ENCODE measurements around the gene ZNF497. TPM values are rescaled to one million over a fixed set of nuclear protein-coding genes. Genes with fewer than 3 reads are reported as not detected.

The ZNF497 gene
- total RNA-seq, 1 donor from 2014 or later = 2.2 TPM

DNA sequence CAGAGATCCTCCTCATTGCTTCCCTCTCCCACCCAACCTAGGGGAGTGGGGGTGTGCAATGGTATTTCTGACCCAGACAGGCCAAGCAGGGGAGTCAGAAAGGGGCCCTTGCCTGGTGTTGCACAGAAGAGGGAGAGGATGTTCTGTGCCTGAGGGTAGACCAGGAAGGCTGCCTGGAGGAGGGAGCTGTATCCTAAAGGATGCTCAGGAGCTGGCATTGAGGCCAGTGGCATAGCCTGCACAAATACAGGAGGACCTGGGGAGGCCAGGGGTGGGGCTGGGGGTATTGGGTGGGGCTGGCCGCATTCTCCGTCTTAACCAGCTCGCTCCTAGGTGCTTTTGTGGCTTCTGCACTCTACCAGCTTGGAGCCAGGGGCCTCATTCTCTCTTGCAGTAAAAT lies 37.4 kb upstream of the ZNF497 start:
- Mint-ChIP-seq H3K27me3 (ENCODE audit: low read depth) (peaks cover 5% of the 10 kb centered on the region), H3K36me3 (ENCODE audit: low read depth) (peaks cover 13% of the 10 kb centered on the region), H3K4me3 (ENCODE audit: low read depth) (no peak overlapping the region), H3K27ac (no peak overlapping the region), H3K4me1 (ENCODE audit: low read depth) (peaks cover 14% of the 10 kb centered on the region), H3K9me3 (no peaks in the 10 kb centered on the region)
- intact Hi-C loops (cut with micrococcal nuclease) = loop anchor here (5.0 kb wide), 1 partner anchor 73 kb away; the partner anchor contains the start of gene ZSCAN22
- DNase-seq (ENCODE audit: low spot score) = no peak

DNA sequence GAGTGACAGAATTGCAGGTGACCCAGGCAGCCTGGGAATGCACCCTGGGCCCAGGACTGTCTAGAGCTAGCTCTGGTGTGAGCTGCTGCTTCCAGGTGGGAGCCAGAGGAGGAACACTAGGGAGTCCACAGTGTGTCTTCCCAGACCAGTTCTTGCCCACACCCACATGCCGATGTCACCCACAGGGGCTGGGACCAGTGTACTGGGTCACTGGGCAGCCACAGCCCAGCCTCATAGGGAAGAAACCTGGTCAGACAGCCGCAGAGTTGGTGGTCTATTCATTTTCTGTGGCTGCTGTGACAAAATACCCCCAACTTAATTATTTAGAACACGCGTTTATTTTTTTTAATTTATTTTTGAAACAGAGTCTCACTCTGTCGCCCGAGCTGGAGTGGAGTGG lies 36.0 kb upstream of the ZNF497 start:
- H3K9me3 Mint-ChIP-seq = no peaks in the 10 kb centered on the region
- peaks cover 8% of the 10 kb centered on the region for H3K4me1 Mint-ChIP-seq (ENCODE audit: low read depth)
- no peak overlapping the region for H3K4me3 Mint-ChIP-seq (ENCODE audit: low read depth)
- peaks cover 26% of the 10 kb centered on the region for H3K36me3 Mint-ChIP-seq (ENCODE audit: low read depth)
- DNase-seq (ENCODE audit: low spot score) = no peak
- intact Hi-C loops (cut with micrococcal nuclease) = no loop called here
- no peak overlapping the region for H3K27ac Mint-ChIP-seq
- H3K27me3 Mint-ChIP-seq (ENCODE audit: low read depth) = peaks cover 5% of the 10 kb centered on the region

DNA sequence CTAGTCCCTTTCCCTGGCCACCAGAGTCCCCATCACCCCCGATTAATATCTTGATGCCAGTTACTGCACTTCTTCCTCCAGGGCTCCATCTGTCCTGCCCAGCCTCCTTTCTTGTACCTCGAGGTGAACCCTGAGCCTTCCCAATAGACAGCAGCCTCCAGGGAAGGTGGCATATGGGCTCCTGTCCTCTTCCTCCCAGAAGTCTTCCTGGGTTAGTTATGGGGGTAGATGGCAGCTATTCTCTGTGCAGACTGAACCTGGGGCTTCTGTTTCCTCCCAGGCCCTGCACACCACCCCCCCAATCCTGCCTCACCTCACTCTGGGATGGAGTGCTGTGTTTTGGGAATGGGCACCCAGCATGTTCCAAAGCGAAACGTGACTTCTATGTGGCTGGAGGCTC lies 35.5 kb upstream of the ZNF497 start:
- DNase-seq (ENCODE audit: low spot score) = no peak
- H3K4me1 Mint-ChIP-seq (ENCODE audit: low read depth) = peaks cover 6% of the 10 kb centered on the region
- no peak overlapping the region for H3K4me3 Mint-ChIP-seq (ENCODE audit: low read depth)
- intact Hi-C loops (cut with micrococcal nuclease) = no loop called here
- H3K36me3 Mint-ChIP-seq (ENCODE audit: low read depth) = peaks cover 31% of the 10 kb centered on the region
- no peaks in the 10 kb centered on the region for H3K9me3 Mint-ChIP-seq
- peaks cover 5% of the 10 kb centered on the region for H3K27me3 Mint-ChIP-seq (ENCODE audit: low read depth)
- no peak overlapping the region for H3K27ac Mint-ChIP-seq

DNA sequence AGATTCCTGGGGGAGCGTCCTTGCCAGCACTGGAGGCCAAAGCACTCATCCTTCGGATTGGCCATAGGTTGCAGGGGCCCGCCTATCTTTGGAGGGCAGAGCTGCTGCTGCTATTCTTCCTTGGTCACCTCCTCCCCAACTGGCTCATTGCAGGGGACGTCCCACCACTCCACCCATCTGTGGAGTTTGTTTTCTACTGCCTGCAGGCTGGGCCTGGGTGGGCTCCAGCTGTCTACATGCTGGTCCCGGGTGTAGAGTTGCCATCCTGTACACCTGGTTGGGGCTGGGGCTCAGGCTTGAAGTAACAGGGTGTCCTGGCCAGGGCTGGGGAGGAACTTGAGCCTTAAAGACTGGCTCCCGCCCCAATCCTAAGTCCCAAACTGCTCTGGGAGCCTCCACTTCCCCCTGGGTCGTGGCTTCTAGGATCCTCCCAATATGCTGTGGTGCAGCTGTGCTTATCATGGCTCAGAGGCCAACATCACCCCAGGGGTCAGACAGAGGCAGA lies 35.0 kb upstream of the ZNF497 start:
- H3K4me1 Mint-ChIP-seq (ENCODE audit: low read depth) = peaks cover 5% of the 10 kb centered on the region
- peaks cover 36% of the 10 kb centered on the region for H3K36me3 Mint-ChIP-seq (ENCODE audit: low read depth)
- DNase-seq (ENCODE audit: low spot score) = no peak
- no peak overlapping the region for H3K27ac Mint-ChIP-seq
- intact Hi-C loops (cut with micrococcal nuclease) = no loop called here
- no peak overlapping the region for H3K4me3 Mint-ChIP-seq (ENCODE audit: low read depth)
- no peaks in the 10 kb centered on the region for H3K9me3 Mint-ChIP-seq
- peaks cover 5% of the 10 kb centered on the region for H3K27me3 Mint-ChIP-seq (ENCODE audit: low read depth)

DNA sequence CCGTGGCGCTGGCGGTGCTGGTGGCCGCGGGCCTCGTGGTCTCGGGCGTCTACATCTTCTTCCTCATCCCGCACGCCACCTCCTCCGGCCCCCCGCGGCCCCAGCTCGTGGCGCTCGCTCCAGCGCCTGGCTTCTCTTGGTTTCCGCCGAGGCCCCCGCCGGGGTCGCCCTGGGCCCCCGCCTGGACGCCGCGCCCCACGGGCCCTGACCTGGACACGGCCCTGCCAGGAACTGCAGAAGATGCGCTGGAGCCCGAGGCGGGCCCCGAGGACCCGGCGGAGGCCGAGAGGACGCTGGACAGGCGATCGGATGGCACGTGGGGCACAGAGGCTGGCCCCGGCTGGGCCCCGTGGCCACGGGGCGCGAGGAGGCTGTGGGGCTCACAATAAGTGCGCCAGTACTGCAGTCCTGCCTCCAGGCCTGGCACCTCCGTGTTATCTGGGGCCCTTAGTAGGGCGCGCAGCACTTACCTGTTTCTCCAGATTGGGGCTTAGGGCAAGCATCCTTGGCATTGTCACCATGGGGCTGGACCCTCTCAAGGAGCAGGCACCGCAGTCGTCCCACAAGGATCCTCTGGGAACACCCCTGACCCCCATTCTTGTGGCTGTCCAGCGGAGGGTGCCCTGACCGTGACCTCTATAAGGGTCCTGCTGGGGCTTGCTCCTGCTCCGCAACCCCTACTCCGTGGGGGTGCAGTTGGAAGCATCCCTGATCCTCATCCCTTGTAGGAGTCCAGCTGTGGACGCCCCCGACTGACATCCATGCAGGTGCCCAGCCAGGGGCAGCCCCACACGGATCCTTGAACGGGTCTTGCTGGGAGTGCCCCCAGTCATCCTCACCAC lies 34.4 kb upstream of the ZNF497 start:
- Mint-ChIP-seq H3K4me1 (ENCODE audit: low read depth) (peaks cover 5% of the 10 kb centered on the region), H3K27ac (no peak overlapping the region), H3K4me3 (ENCODE audit: low read depth) (no peak overlapping the region), H3K27me3 (ENCODE audit: low read depth) (peaks cover 5% of the 10 kb centered on the region), H3K9me3 (no peaks in the 10 kb centered on the region), H3K36me3 (ENCODE audit: low read depth) (peaks cover 38% of the 10 kb centered on the region)
- no peak for DNase-seq (ENCODE audit: low spot score)
- intact Hi-C loops (cut with micrococcal nuclease) = no loop called here

DNA sequence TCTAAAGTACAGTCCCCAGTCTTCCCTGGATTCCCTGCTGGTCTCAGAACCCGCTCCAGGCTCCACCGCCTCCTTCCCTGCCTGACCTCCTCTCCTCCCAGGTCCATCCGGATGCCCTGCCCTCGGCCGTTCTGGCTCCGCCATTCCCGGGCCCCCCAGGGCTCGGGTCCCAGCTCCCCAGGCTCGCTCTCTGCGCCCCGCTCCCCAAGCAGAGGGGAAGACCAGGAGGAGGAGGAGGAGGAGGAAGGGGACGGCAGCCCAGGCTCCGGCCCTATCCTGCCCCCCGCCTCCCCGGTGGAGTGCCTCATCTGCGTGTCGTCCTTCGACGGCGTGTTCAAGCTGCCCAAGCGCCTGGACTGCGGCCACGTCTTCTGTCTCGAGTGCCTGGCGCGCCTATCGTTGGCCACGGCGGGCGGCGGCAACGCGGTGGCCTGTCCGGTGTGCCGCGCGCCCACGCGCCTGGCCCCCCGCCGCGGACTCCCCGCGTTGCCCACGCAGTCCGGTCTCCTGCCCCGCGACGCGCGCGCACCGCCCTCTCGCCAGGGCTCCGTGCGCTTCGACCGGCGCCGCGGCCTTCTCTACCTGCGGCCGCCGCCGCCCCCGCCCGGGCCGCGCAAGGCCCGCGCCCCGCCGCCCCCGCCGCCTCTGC lies 33.6 kb upstream of the ZNF497 start:
- peaks cover 5% of the 10 kb centered on the region for H3K4me1 Mint-ChIP-seq (ENCODE audit: low read depth)
- H3K27ac Mint-ChIP-seq = no peak overlapping the region
- H3K9me3 Mint-ChIP-seq = no peaks in the 10 kb centered on the region
- peaks cover 5% of the 10 kb centered on the region for H3K27me3 Mint-ChIP-seq (ENCODE audit: low read depth)
- DNase-seq (ENCODE audit: low spot score) = no peak
- intact Hi-C loops (cut with micrococcal nuclease) = no loop called here
- no peak overlapping the region for H3K4me3 Mint-ChIP-seq (ENCODE audit: low read depth)
- H3K36me3 Mint-ChIP-seq (ENCODE audit: low read depth) = peaks cover 44% of the 10 kb centered on the region

DNA sequence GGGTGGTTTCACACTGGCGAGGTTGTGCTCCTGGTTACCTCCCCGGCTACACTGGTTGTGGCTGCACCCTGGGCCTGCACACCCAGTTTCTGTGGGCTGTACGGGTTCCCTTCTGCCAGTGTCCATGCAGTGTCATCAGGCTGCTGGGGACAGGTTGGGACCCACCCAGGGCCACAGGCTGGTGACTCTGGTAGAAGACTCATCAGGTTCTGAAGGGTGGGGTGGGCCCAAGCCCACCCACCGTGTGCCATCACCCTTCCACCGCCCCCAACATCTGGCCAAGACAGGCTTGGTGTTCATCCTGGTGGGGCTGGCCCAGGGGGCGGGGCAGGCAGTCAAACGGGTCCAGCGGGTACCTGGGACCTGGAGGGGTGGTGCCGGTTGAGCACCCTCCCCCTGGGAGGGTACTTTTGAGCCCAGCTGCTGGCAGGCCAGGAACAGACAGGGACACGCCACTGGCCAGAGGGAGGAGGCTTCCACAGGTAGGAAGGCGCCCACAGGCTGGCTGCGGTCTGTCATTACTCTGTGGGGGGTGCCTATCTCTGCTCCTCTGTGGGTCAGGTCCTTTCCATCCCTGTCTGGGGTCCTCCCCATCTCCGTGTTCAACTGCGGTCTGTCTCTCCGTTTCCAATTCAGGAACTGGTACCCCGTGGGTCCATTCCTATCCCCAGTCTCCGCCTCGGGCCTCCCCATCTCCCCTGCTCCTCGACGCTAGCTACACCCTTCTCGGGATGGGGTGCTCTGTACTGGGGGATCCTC lies 32.8 kb upstream of the ZNF497 start, which contains the start of gene RNF225:
TSS of gene RNF225 (plus strand) at position 437 of the 759 bp plus-strand sequence. CDS start 434 bp downstream, outside the sequence.
- DNase-seq (ENCODE audit: low spot score) = no peak
- H3K36me3 Mint-ChIP-seq (ENCODE audit: low read depth) = peaks cover 51% of the 10 kb centered on the region
- peaks cover 2% of the 10 kb centered on the region for H3K4me1 Mint-ChIP-seq (ENCODE audit: low read depth)
- H3K9me3 Mint-ChIP-seq = no peaks in the 10 kb centered on the region
- intact Hi-C loops (cut with micrococcal nuclease) = no loop called here
- no peak within 1 kb of the TSS for H3K4me3 Mint-ChIP-seq (ENCODE audit: low read depth)
- no peak within 1 kb of the TSS for H3K27ac Mint-ChIP-seq
- H3K27me3 Mint-ChIP-seq (ENCODE audit: low read depth) = peaks cover 5% of the 10 kb centered on the region

DNA sequence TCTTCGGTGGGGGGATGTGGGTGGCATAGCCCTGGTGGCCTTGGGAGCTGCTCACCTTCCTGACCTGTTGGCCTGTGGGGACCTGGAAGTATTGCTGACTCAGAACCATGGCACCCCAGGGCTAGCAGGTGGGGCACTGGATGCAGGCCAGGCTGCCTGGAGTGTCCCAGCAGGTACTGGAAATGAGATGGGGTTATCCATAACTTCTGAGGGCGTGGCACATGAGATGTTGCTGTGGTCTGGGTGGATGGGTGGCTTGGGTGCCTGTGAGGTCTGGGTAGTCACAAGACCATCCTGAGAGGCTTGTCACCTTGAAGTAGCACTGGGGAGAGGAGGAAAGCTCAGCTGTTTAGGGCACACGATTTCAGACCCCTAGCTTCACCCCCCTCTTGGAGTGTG lies 32.3 kb upstream of the ZNF497 start:
- intact Hi-C loops (cut with micrococcal nuclease) = no loop called here
- Mint-ChIP-seq H3K9me3 (no peaks in the 10 kb centered on the region), H3K4me3 (ENCODE audit: low read depth) (no peak overlapping the region), H3K4me1 (ENCODE audit: low read depth) (peaks cover 2% of the 10 kb centered on the region), H3K27me3 (ENCODE audit: low read depth) (peaks cover 5% of the 10 kb centered on the region), H3K27ac (no peak overlapping the region), H3K36me3 (ENCODE audit: low read depth) (peaks cover 55% of the 10 kb centered on the region)
- DNase-seq (ENCODE audit: low spot score) = no peak

DNA sequence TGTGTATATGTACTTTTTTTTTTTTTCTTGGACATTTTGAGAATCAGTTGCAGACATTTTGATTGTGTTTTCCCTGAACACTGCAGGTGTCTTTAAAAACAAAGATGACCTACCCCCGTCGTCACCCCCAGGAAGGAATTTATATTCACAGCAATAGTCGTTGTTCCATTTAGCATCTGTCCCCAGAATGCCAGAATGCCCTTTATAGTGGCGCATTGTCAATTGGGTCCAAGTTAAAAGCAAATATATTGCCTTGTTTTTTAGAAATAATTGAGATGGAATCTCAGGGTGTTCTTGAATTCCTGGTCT lies 31.1 kb upstream of the ZNF497 start:
- Mint-ChIP-seq H3K36me3 (ENCODE audit: low read depth) (peaks cover 64% of the 10 kb centered on the region), H3K4me1 (ENCODE audit: low read depth) (peaks cover 9% of the 10 kb centered on the region), H3K9me3 (no peaks in the 10 kb centered on the region), H3K4me3 (ENCODE audit: low read depth) (no peak overlapping the region), H3K27ac (no peak overlapping the region), H3K27me3 (ENCODE audit: low read depth) (peaks cover 5% of the 10 kb centered on the region)
- intact Hi-C loops (cut with micrococcal nuclease) = no loop called here
- no peak for DNase-seq (ENCODE audit: low spot score)

DNA sequence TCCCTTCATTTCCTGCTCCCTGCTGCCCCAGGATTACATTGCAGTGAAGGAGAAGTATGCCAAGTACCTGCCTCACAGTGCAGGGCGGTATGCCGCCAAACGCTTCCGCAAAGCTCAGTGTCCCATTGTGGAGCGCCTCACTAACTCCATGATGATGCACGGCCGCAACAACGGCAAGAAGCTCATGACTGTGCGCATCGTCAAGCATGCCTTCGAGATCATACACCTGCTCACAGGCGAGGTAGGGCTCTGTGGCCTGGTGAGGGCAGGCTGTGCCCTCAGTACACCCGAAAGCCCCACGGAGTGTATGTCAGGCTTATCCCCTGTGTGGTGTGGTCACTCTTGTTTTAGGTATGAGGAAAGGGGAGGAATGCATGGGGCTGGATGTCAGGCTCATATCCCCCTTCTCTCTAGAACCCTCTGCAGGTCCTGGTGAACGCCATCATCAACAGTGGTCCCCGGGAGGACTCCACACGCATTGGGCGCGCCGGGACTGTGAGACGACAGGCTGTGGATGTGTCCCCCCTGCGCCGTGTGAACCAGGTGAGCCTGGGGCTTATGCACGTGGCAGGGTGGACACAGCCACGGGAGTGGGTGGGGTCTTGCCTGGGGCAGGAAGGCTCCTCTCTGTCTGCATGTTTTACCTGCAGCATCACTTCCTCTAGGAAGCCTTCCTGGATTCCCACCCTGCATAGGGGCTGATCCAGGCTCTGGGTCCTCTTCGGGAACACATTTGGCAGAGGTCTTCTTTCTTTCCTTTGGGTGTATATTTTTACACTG lies 30.6 kb upstream of the ZNF497 start:
- Mint-ChIP-seq H3K4me1 (ENCODE audit: low read depth) (peaks cover 12% of the 10 kb centered on the region), H3K36me3 (ENCODE audit: low read depth) (peaks cover 69% of the 10 kb centered on the region), H3K27me3 (ENCODE audit: low read depth) (peaks cover 5% of the 10 kb centered on the region), H3K9me3 (no peaks in the 10 kb centered on the region), H3K4me3 (ENCODE audit: low read depth) (no peak overlapping the region), H3K27ac (peak overlapping the region; percentile 26)
- DNase-seq (ENCODE audit: low spot score) = no peak
- intact Hi-C loops (cut with micrococcal nuclease) = no loop called here

DNA sequence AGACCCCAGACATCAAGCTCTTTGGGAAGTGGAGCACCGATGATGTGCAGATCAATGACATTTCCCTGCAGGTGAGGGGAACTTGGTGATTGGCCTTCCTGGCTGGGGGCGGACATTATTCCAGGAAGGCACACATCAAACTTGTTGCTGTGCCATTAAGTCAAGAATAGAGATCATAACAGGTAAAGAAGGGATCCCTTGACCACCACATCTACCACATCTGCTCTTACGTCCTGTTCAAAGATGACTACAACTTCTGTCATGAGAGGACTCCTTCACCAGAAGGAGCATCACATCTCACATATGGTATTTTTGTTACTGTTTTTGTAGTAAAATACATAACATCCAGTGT lies 25.6 kb upstream of the ZNF497 start:
- DNase-seq (ENCODE audit: low spot score) = no peak
- H3K27ac Mint-ChIP-seq = peak overlapping the region; percentile 94
- no peaks in the 10 kb centered on the region for H3K9me3 Mint-ChIP-seq
- H3K36me3 Mint-ChIP-seq (ENCODE audit: low read depth) = peaks cover 50% of the 10 kb centered on the region
- H3K27me3 Mint-ChIP-seq (ENCODE audit: low read depth) = no peaks in the 10 kb centered on the region
- peaks cover 22% of the 10 kb centered on the region for H3K4me1 Mint-ChIP-seq (ENCODE audit: low read depth)
- peak overlapping the region; percentile 96 for H3K4me3 Mint-ChIP-seq (ENCODE audit: low read depth)
- intact Hi-C loops (cut with micrococcal nuclease) = loop anchor here (10.0 kb wide), 1 partner anchor 163 kb away; the partner anchor contains the start of gene ZNF544

Data from activated T-helper 2 cell treated with anti-CD3 and anti-CD28 coated beads, Interferon-gamma antibody, Interleukin-2, Interleukin-4, amounts not matched to agents 10 μg/mL and 5 μg/mL and 100 μg/mL, durations not matched to agents 14 hours and 24 hours and 36 hours (primary cell).